Astrocyte (in vitro differentiated cells and primary cell): ENCODE results near the gene HLA-DMB. TPM values are rescaled to one million over a fixed set of nuclear protein-coding genes. Genes with fewer than 3 reads are reported as not detected.

Source experiments
- DNase-seq: peaks from one replicate; pipeline ENCODE4 v3.0.0-alpha.2; 2010; ENCODE audit warnings: low read depth
- FAIRE-seq: peaks from 2 replicates; lab custom pipeline; 2011; peaks lifted over from hg19 to GRCh38; lab: Jason Lieb, UNC
- H2AFZ ChIP-seq: 2 replicates; pipeline ENCODE4 v1.6.0; 2012; ENCODE audit warnings: low read depth, low read length, inconsistent platforms
- H3K27ac ChIP-seq: 2 replicates; pipeline ENCODE4 v1.5.1; 2011; ENCODE audit warnings: low read depth, low read length, inconsistent platforms
- H3K27me3 ChIP-seq: 2 replicates; pipeline ENCODE4 v1.6.0; 2011; ENCODE audit warnings: low read length, inconsistent platforms; ENCODE audit not compliant: insufficient read depth
- H3K36me3 ChIP-seq: 2 replicates; pipeline ENCODE4 v1.5.1; 2011; ENCODE audit warnings: low read length, inconsistent platforms; ENCODE audit not compliant: insufficient read depth
- H3K4me1 ChIP-seq: 2 replicates; pipeline ENCODE4 v1.5.1; 2011; ENCODE audit warnings: low read length, inconsistent platforms; ENCODE audit not compliant: insufficient read depth
- H3K4me2 ChIP-seq: 2 replicates; pipeline ENCODE4 v1.6.0; 2012; ENCODE audit warnings: low read length, inconsistent platforms
- H3K4me3 ChIP-seq: 2 replicates; pipeline ENCODE4 v1.5.1; 2011; ENCODE audit warnings: low read depth, mild to moderate bottlenecking, low read length, inconsistent platforms; ENCODE audit not compliant: insufficient read depth
- H3K79me2 ChIP-seq: 2 replicates; pipeline ENCODE4 v1.6.0; 2012; ENCODE audit warnings: mild to moderate bottlenecking, low read length, inconsistent platforms; ENCODE audit not compliant: insufficient read depth
- H3K9ac ChIP-seq: 2 replicates; pipeline ENCODE4 v1.6.0; 2012; ENCODE audit warnings: mild to moderate bottlenecking, low read length, inconsistent platforms
- H3K9me3 ChIP-seq: 2 replicates; pipeline ENCODE4 v1.5.1; 2012; ENCODE audit warnings: low read depth, mild to moderate bottlenecking, low read length, inconsistent platforms; ENCODE audit not compliant: insufficient read depth
- H4K20me1 ChIP-seq: 2 replicates; pipeline ENCODE4 v1.6.0; 2012; ENCODE audit warnings: low read length, inconsistent platforms; ENCODE audit not compliant: insufficient read depth
- H3K27ac Mint-ChIP-seq: one replicate; pipeline ENCODE4 v1.8.0; 2021; ENCODE audit warnings: mild to moderate bottlenecking, mixed read lengths; ENCODE audit not compliant: unreplicated experiment
- H3K27me3 Mint-ChIP-seq: one replicate; pipeline ENCODE4 v1.8.0; 2021; ENCODE audit warnings: low read depth, mixed read lengths; ENCODE audit not compliant: unreplicated experiment
- H3K36me3 Mint-ChIP-seq: one replicate; pipeline ENCODE4 v1.8.0; 2021; ENCODE audit warnings: low read depth, mixed read lengths; ENCODE audit not compliant: unreplicated experiment
- H3K4me1 Mint-ChIP-seq: one replicate; pipeline ENCODE4 v1.8.0; 2021; ENCODE audit warnings: low read depth, mixed read lengths; ENCODE audit not compliant: unreplicated experiment
- H3K4me3 Mint-ChIP-seq: one replicate; pipeline ENCODE4 v1.8.0; 2021; ENCODE audit warnings: mild to moderate bottlenecking, moderate library complexity, mixed read lengths; ENCODE audit not compliant: unreplicated experiment
- H3K9me3 Mint-ChIP-seq: one replicate; pipeline ENCODE4 v1.8.0; 2021; ENCODE audit warnings: mild to moderate bottlenecking, mixed read lengths; ENCODE audit not compliant: unreplicated experiment
- CTCF ChIP-seq: IDR thresholded peaks from 2 replicates; pipeline ENCODE4 v1.5.1; 2011; ENCODE audit warnings: low read depth, mild to moderate bottlenecking, inconsistent platforms, low read length, moderate library complexity; ENCODE audit not compliant: insufficient read depth
- EZH2 ChIP-seq: IDR thresholded peaks from 2 replicates; pipeline ENCODE4 v1.6.1; 2012; ENCODE audit warnings: mild to moderate bottlenecking, low read length, inconsistent platforms; ENCODE audit not compliant: insufficient read depth
- total RNA-seq: library from RNA; stranded (reverse); gene quantifications from 2 replicates; pipeline ENCODE4 v1.2.1, GENCODE V29; 2021

HLA-DMB gene
- total RNA-seq, 1 donor from 2014 or later: 0.11 TPM

- H3K27ac ChIP-seq: peak within 1 kb of the TSS; percentile 100
- Mint-ChIP-seq H3K27me3 (no peaks in the 10 kb centered on the region), H3K4me1 (peaks cover 18% of the 10 kb centered on the region), H3K36me3 (peaks cover 12% of the 10 kb centered on the region), H3K4me3 (peak within 1 kb of the TSS; percentile 100), H3K9me3 (no peaks in the 10 kb centered on the region), H3K27ac (peak within 1 kb of the TSS; percentile 100)
- peak within 1 kb of the TSS; percentile 99 for H3K9ac ChIP-seq
- peak; percentile 85 for DNase-seq
- TF ChIP-seq CTCF: no peak
- H3K4me3 ChIP-seq: peak within 1 kb of the TSS; percentile 86
- H3K36me3 ChIP-seq: peaks cover 2% of the 10 kb centered on the region
- no peaks in the 10 kb centered on the region for H3K27me3 ChIP-seq
- H3K9me3 ChIP-seq: no peaks in the 10 kb centered on the region
- peaks cover 12% of the 10 kb centered on the region for H4K20me1 ChIP-seq
- peaks cover 45% of the 10 kb centered on the region for H3K79me2 ChIP-seq
- peaks cover 13% of the 10 kb centered on the region for H3K4me1 ChIP-seq
- FAIRE-seq: no peak
- peak within 1 kb of the TSS; percentile 84 for H2AFZ ChIP-seq
- peak within 1 kb of the TSS; percentile 94 for H3K4me2 ChIP-seq
These were observed 27.5 kb upstream of the HLA-DMB start, which contains the start of gene BRD2 for GRCh38 chr6:32968093-32968866. TSS of gene BRD2 (plus strand) at chr6:32968594. CDS start at chr6:32972899, 4,305 bp downstream.

GRCh38 chr6:32967151-32968091 lies 26.6 kb upstream of the HLA-DMB start:
- Histone ChIP-seq H4K20me1 (peaks cover 4% of the 10 kb centered on the region), H3K9ac (peak overlapping the region; percentile 99), H3K27me3 (no peaks in the 10 kb centered on the region), H3K4me2 (peak overlapping the region; percentile 94), H3K27ac (peak overlapping the region; percentile 100), H3K9me3 (no peaks in the 10 kb centered on the region), H3K36me3 (no peaks in the 10 kb centered on the region), H3K79me2 (peaks cover 36% of the 10 kb centered on the region), H2AFZ (peak overlapping the region; percentile 84), H3K4me1 (peaks cover 13% of the 10 kb centered on the region), H3K4me3 (peak overlapping the region; percentile 86)
- DNase-seq: peak; percentile 34
- H3K27me3 Mint-ChIP-seq: no peaks in the 10 kb centered on the region
- TF ChIP-seq CTCF (peak; percentile 58), EZH2 (no peak)
- peak overlapping the region; percentile 75 for H3K27ac Mint-ChIP-seq
- peaks cover 19% of the 10 kb centered on the region for H3K4me1 Mint-ChIP-seq
- H3K4me3 Mint-ChIP-seq: peak overlapping the region; percentile 91
- no peak for FAIRE-seq
- peaks cover 4% of the 10 kb centered on the region for H3K36me3 Mint-ChIP-seq
- H3K9me3 Mint-ChIP-seq: no peaks in the 10 kb centered on the region
